OCI-LY3 (cell line): Measurements from ENCODE around the gene PTGR3.

ENCODE experiments used
- CTCF ChIP-seq: fragments of 200-600, 300-600 bp; sonication (generic); IDR thresholded peaks from 2 replicates; pipeline ENCODE4 v1.5.1; 2014; ENCODE audit warnings: antibody characterized with exemption, low read length, low read depth
- EZH2phosphoT487 ChIP-seq: fragments of 200-600 bp; shearing (Covaris generic); IDR thresholded peaks from 2 replicates; pipeline ENCODE4 v1.6.1; 2018; ENCODE audit warnings: antibody characterized with exemption, mixed run types, low read depth

GRCh38 chr18:75208155-75208835, 644 bp downstream of the PTGR3 start:
- TF ChIP-seq CTCF (no peak; the same call in 1 of the 2 replicates), EZH2phosphoT487 (no peak)
